GM18868 (cell line): Measurements from ENCODE around the gene LARP1B.
"Not testable (repeated sequence)": the region's sequence is repeated elsewhere in the genome, so short reads cannot be mapped to it uniquely, and the experiment has no call there.

ENCODE experiments used
- ATAC-seq: cut with Tn5 transposase; IDR thresholded peaks from one replicate; pipeline ENCODE4 v1.9.1; 2021; ENCODE audit warnings: mild to moderate bottlenecking, moderate library complexity; ENCODE audit not compliant: unreplicated experiment

Gene LARP1B

DNA sequence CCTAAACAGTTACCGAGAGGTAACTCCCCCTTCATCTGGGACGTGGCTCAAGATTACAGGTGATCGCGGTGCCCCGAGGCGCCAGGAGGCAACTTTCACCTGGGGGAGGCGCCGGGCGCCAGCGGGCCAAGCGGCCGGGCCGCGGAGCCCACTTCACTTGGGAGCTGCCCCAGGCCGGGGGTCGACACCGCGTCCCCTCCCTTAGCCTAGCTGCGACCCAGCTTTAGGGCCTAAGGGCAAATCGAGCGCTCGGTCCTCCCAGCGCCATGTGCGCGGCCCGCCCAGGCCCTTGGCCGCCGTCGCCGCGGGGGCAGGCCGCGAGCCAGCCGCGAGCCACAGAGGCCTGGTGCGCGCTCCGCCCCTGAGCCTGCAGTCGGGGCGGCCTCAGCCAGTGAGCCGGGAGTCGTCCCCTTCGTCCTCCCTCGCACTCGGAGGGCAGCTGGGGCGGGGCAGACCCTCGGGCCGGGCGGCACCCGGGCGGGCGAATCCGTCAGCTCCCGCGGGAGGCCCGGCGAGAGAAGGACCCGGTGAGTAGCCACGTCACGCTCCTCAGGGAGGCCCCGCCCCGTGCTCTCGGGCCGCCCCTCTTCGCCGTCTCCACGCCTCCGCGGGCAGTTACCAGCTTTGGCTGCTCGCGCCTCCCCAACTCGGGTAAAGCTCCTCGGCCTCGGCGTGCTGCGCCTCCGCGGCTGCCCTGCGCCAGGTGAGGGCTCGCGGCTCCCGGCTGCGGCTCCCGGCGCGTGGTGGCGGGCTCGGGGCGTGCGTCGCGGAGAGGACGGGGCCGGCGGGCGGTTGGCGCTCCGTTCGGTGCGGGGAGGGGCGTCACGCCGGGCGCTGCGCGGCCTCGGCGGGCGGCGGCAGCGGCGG, at the start of gene LARP1B:
TSS of gene LARP1B (plus strand) at position 614 of the 867 bp plus-strand sequence. CDS start 13,640 bp downstream, outside the sequence.
- peak; percentile 89 for ATAC-seq

GRCh38 chr4:128025319-128025718, 35.8 kb upstream of the LARP1B start:
- ATAC-seq, result no peak

- ATAC-seq, result no peak
Observed at GRCh38 chr4:128029907-128030306, 31.2 kb upstream of the LARP1B start.

DNA sequence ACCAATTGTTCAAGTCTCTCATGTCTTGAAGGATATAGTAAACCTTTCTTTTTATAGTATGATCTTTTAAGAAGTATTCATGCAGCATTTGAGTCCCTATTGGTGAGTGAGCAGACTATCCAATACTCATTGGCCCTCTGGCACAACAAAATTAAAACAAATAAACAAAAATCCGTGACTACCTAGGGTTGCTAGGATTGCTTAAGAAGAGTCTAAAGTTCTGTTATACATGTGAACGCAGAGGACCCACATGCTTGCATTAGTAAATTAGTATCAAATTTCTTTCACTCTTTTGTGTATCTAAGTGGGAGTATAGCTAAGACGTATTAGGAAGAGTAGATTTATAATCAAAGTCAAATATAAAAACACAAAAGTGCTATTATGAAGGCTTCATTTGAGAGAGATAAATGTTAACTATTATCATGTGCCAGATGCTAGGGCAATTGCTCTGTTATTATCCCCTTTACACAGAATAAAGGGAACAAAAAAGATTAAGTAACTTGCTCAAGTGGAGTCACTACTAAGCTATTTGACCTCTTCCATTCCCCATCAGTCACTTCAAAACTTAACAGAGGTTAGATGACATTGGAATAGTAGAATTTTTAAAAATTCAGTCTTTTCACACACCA, 29.2 kb upstream of the LARP1B start:
- no peak for ATAC-seq

DNA sequence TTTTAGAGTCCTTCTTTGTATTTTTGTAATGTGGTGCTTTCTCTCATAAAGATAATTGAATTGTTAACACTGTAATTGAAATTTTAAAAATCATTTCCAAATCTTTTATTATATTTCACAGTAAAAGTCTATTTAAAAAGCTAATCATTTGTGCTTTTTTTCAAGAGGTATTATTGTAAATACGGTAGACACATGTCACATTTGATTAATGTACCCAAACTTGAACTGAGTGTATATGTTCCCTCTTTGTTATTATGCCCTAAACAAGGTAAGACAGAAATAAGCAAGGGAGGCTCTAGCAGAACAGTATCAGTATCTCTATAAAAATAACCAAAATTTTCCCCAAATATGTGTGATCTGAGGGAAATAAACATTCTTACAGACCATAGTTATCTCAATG, 21.5 kb upstream of the LARP1B start:
- no peak for ATAC-seq

DNA sequence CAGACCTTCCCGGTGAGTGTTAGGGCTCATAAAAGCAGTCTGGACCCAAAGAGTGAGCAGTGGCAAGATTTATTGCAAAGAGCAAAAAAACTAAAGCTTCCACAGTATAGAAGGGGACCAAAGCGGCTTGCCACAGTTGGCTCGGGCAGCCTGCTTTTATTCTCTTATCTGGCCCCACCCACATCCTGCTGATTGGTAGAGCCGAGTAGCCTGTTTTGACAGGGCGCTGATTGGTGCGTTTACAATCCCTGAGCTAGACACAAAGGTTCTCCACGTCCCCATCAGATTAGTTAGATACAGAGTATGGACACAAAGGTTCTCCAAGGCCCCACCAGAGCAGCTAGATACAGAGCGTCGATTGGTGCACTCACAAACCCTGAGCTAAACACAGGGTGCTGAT, 14.1 kb upstream of the LARP1B start:
- ATAC-seq, result not testable (repeated sequence)

DNA sequence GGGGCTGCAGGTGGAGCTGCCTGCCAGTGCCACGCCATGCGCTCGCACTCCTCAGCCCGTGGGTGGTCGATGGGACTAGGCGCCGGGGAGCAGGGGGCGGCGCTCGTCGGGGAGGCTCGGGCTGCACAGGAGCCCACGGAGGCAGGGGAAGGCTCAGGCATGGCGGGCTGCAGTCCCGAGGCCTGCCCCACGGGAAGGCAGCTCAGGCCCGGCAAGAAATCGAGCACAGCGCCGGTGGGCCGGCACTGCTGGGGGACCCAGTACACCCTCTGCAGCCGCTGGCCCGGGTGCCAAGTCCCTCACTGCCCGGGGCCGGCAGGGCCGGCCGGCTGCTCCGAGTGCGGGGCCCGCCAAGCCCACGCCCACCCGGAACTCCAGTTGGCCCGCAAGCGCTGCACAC, 13.6 kb upstream of the LARP1B start:
- not testable (repeated sequence) for ATAC-seq

- not testable (repeated sequence) for ATAC-seq
Observed at GRCh38 chr4:128051229-128051628, 9.9 kb upstream of the LARP1B start.

GRCh38 chr4:128054907-128055306, 6.2 kb upstream of the LARP1B start:
- not testable (repeated sequence) for ATAC-seq

DNA sequence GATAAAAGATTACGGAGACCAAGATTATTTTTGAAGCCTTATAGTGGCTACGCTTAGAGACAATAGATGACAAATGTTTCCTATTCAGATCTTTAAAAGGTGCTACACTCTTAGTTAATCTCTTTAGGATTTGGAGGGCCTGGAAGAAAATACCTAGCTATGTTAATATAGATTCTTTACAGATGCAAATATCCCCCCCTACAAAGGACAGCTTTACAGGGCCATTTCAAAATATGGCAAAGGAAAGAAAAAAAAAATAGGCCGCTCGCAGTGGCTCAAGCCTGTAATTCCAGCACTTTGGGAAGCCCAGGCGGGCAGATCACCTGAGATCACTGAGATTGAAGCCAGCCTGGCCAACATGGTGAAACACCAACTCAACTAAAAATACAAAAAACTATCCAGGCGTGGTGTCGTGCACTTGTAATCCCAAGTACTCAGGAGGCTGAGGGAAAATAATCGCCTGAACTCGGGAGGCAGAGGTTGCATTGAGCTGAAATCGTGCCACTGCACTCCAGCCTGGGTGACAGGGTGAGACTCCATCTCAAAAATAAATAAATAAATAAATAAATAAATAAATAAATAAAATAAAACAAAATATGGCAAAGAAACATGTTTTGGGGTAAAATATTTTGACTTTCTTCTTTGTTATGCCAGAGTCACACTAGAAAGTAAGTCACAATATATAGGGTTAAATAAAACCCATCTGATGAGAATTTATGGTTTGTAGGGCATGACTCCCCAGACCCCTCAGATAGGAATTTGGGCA, 5.5 kb upstream of the LARP1B start:
- ATAC-seq, result not testable (repeated sequence)

DNA sequence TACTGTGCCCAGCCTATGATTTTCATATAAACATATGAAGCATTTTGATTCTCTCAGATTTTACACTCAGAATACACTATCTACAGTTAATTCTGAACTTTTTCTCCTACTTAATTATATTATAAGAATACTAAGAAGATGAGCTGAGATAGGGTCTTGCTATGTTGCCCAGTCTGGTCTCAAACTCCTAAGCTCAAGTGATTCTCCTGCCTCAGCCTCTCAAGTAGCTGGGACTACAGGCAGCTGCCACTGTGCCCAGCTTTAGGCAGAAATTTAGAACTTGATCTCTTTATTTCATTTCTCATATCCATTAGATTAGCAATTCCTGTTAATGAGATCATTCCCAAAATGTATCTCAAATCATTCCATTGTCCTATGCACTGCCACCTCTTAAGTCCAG, 4.7 kb upstream of the LARP1B start:
- no peak for ATAC-seq

DNA sequence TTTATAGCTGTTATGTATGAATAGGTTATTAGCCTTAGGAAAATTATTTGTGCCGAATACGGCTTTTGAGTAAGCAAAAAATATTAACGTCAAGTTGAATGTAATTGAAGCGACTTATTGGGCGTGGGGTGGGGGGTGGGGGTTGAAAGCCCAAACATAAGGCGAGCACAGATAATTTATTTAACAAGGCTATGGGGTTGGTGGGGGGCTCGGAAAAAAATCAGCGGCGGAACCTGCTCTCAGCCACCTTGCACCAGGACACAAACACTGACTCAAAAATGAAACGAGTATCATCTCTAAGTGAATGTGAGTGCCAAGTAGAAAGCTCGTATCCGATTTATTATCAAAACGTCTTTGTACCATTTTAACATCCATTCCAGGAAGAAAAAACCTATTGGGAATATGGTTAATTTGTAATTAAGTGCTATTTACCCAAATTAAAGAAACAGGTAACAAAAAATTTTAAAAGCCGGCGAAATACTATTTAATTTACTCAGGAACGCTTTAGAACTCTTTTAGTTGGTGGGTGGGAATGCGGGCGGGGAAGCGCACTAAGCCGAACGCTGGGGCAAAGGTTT, 902 bp upstream of the LARP1B start:
- ATAC-seq, result no peak

DNA sequence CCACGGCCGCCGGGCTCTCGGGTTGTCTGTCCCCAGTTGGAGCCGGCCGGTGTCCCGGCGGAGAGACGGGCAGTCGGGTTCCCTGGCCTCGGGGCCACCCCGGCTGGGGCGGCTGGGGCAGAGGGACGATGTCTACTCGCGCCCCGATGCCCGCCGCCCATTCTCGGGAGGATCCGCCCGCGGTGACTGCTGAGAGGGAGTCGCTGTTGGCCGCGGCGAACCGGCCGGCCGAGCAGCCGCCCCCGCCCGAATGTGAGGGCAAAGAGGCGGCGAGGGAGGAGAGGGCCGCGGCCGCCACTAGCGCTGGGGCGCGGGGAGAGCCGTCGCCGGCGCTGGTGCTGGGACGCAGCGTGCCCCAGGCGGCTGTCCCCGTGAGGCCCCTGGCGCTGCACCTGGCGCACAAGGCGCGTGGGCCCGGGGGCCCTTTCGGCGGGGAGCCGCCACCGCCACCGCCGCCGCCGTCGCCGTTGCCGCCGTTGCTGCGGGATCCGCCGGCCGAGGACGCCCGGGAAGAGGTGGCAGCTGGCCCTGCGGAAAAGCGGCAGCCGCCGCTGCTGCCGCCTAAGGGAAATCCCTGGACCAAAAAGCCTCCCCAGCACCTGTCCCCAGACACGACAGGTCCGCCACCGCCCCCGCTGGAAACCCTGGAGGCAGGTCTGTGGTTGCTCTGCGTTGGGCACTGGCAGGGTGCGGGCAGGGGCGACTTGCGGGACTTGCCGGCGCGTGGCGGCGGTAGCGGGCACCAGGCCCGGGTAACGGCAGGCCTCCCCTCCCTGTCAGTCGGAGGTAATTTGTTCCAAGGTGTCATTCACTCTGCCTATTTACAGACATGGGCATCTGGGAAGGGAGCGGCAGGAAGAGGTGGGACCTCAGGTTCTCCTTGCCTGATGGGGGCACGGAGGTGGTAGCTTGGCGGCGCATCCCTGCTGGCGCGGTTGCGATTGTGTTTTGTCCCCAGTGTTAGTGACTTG, 739 bp downstream of the LARP1B start:
- peak; percentile 39 for ATAC-seq

GRCh38 chr4:128066453-128066820, 5.3 kb downstream of the LARP1B start:
- ATAC-seq, result not testable (repeated sequence)

GRCh38 chr4:128068918-128069317, 7.8 kb downstream of the LARP1B start:
- peak; percentile 64 for ATAC-seq

GRCh38 chr4:128076464-128076863, 15.4 kb downstream of the LARP1B start:
- no peak for ATAC-seq

DNA sequence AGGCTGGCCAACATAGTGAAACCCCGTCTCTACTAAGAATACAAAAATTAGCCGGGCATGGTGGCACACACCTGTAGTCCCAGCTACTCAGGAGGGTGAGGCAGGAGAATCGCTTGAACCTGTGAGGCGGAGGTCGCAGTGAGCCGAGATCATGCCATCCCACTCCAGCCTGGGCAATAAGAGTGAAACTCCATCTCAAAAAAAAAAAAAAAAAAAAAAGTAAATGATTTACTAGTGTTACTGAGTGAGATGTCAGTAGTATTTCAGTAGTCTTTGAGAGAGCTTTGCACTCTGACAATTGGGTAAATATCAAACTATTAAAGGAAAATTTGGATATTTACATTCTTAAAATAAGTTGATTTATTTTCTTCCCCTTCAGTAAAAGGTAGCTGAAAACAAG, 34.2 kb downstream of the LARP1B start:
- ATAC-seq, result not testable (repeated sequence)

DNA sequence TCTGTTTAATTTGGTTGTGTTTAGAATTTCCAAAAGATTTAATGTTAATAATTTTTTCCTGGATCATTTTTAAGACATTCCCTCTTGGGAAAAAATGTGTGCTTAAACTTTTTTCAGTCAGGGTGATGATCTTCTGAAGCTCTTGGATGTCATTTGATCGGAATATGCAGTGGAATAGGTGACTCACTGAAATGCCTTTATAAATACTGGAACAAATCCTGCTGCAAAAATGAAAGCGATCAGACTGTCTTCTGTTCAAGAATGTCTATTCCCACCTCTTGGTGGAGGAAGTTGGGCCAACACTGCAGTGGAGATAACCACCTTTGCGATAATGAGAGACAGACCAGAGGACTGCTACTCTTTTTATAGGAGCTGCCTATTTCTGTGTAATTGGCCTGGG, 46.7 kb downstream of the LARP1B start:
- ATAC-seq, result no peak

GRCh38 chr4:128123036-128123435, 61.9 kb downstream of the LARP1B start:
- no peak for ATAC-seq

DNA sequence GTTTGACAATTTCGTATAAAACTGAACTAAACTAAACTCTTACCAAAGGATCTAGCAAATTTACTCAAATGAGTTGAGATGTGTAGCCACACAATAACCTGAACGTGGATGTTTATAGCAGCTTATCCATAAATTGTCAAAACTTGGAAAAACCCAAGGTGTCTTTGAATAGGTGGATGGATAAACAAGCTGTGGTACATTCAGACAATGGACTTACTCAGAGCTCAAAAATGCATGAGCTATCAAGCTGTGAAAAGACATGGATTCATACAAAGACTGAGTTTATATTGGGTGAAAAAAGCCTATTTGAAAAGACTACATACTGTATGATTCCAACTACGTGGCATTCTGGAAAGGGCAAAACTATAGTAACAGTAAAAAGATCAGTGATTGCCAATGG, 69.5 kb downstream of the LARP1B start:
- ATAC-seq, result no peak
